Fibroblast of lung (primary cell): Measurements from ENCODE around the gene INSR.
A peak's percentile ranks its signal among the peaks of the same experiment; 100 is the strongest.

Source experiments
- CTCF ChIP-seq, 2 donors: IDR thresholded peaks in 1 of 2; conservative IDR thresholded peaks in 1 of 2; 1 replicate in 1 of 2; 2 replicates in 1 of 2; pipeline ENCODE4 v1.5.1; 2011 to 2012; ENCODE audit warnings: low read length in 2 of 2, control low read depth in 1 of 2, inconsistent platforms in 1 of 2, low read depth in 1 of 2, mild to moderate bottlenecking in 1 of 2
- EZH2 ChIP-seq: IDR thresholded peaks from 2 replicates; pipeline ENCODE4 v1.5.1; 2012; ENCODE audit warnings: low read length, control low read depth, mild to moderate bottlenecking; ENCODE audit errors: missing control alignments

- TF ChIP-seq CTCF (conservative IDR thresholded peaks at IDR 0.05 in 1 of 2, IDR thresholded peaks at IDR 0.05 in 1 of 2; ENCODE audit: low read depth in 1 of 2, low read length in 2 of 2) (peak in 1 of 2 donors; percentile 7), EZH2 (no peak)
Observed at GRCh38 chr19:7197760-7198696, 96.2 kb downstream of the INSR start.
